Tibial nerve (tissue), 3 donors: ENCODE data around the gene ZNF407.

ENCODE experiments used
- CTCF ChIP-seq, 5 experiments: fragments of 200-600 bp in 3 of 5; fragments of 450-650 bp in 2 of 5; sonication (generic) in 3 of 5; IDR thresholded peaks; one replicate each; pipeline ENCODE4 v1.5.1; 2016 to 2019; ENCODE audit warnings: antibody characterized with exemption in 5 of 5, mild to moderate bottlenecking in 3 of 5, moderate library complexity in 2 of 5
- POLR2A ChIP-seq, 2 donors: fragments of 450-650 bp; IDR thresholded peaks; one replicate each; pipeline ENCODE4 v1.6.1; 2017; ENCODE audit warnings: antibody characterized with exemption in 2 of 2, mild to moderate bottlenecking in 2 of 2, moderate library complexity in 2 of 2

- TF ChIP-seq CTCF (IDR thresholded peaks at IDR 0.05) (no peak), POLR2A (IDR thresholded peaks at IDR 0.05) (no peak)
These were observed 26.8 kb downstream of the ZNF407 start for GRCh38 chr18:74624466-74624865.
